SW 1271 (cell line): ENCODE measurements around the gene ISCA2.
"Not testable (repeated sequence)": the region's sequence is repeated elsewhere in the genome, so short reads cannot be mapped to it uniquely, and the experiment has no call there.

Experiments used
- DNase-seq, 2 experiments: peaks; one replicate each; lab custom pipeline; 2025; lab: John Stamatoyannopoulos, UW

Gene ISCA2

GRCh38 chr14:74528886-74529285, 35.3 kb downstream of the ISCA2 start:
- no peak for DNase-seq

GRCh38 chr14:74531006-74531405, 37.4 kb downstream of the ISCA2 start:
- DNase-seq = no peak

- DNase-seq = no peak
Observed at GRCh38 chr14:74531467-74531866, 37.9 kb downstream of the ISCA2 start.

GRCh38 chr14:74532246-74532645, 38.7 kb downstream of the ISCA2 start:
- no peak for DNase-seq

- DNase-seq = no peak
Observed at GRCh38 chr14:74533576-74533975, 40.0 kb downstream of the ISCA2 start.

- DNase-seq = no peak
Observed at GRCh38 chr14:74535756-74536325, 42.3 kb downstream of the ISCA2 start.

- not testable (repeated sequence) for DNase-seq
Observed at GRCh38 chr14:74536336-74536735, 42.8 kb downstream of the ISCA2 start.

GRCh38 chr14:74538411-74539391, 45.1 kb downstream of the ISCA2 start:
- DNase-seq = no peak

- no peak for DNase-seq
Observed at GRCh38 chr14:74539503-74539902, 45.9 kb downstream of the ISCA2 start.

- no peak for DNase-seq
Observed at GRCh38 chr14:74541225-74541624, 47.7 kb downstream of the ISCA2 start.

GRCh38 chr14:74542056-74542685, 48.6 kb downstream of the ISCA2 start:
- DNase-seq = no peak

- no peak for DNase-seq
Observed at GRCh38 chr14:74543771-74544438, 50.3 kb downstream of the ISCA2 start.

GRCh38 chr14:74545386-74545785, 51.8 kb downstream of the ISCA2 start:
- no peak for DNase-seq

- no peak for DNase-seq
Observed at GRCh38 chr14:74546416-74546815, 52.9 kb downstream of the ISCA2 start.
